ENCODE data around the gene PAEP.

DNA sequence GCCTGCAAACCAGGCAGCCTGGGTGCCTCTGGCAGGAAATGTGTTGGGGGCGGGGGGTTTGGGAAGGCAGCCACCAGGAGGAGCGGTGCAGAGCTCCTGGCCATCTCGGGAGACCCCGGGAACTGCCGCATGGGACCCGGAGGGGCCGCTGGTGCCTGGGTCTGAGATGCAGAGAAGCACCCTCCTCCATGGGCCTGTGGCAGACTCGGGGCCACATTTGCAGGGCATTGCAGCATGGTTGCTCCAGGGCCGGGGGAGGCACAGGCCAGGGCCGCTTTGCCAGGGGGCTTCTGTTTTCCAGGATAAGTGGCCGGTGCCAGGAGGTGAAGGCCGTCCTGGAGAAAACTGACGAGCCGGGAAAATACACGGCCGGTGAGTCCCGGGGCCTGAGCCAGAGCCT lies 38.6 kb upstream of the PAEP start:
- TF ChIP-seq, protein P1, sequence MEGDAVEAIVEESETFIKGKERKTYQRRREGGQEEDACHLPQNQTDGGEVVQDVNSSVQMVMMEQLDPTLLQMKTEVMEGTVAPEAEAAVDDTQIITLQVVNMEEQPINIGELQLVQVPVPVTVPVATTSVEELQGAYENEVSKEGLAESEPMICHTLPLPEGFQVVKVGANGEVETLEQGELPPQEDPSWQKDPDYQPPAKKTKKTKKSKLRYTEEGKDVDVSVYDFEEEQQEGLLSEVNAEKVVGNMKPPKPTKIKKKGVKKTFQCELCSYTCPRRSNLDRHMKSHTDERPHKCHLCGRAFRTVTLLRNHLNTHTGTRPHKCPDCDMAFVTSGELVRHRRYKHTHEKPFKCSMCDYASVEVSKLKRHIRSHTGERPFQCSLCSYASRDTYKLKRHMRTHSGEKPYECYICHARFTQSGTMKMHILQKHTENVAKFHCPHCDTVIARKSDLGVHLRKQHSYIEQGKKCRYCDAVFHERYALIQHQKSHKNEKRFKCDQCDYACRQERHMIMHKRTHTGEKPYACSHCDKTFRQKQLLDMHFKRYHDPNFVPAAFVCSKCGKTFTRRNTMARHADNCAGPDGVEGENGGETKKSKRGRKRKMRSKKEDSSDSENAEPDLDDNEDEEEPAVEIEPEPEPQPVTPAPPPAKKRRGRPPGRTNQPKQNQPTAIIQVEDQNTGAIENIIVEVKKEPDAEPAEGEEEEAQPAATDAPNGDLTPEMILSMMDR (IDR thresholded peaks at IDR 0.05; ENCODE audit: insufficient read depth, low read length), result no peak
- TF ChIP-seq, protein P2, sequence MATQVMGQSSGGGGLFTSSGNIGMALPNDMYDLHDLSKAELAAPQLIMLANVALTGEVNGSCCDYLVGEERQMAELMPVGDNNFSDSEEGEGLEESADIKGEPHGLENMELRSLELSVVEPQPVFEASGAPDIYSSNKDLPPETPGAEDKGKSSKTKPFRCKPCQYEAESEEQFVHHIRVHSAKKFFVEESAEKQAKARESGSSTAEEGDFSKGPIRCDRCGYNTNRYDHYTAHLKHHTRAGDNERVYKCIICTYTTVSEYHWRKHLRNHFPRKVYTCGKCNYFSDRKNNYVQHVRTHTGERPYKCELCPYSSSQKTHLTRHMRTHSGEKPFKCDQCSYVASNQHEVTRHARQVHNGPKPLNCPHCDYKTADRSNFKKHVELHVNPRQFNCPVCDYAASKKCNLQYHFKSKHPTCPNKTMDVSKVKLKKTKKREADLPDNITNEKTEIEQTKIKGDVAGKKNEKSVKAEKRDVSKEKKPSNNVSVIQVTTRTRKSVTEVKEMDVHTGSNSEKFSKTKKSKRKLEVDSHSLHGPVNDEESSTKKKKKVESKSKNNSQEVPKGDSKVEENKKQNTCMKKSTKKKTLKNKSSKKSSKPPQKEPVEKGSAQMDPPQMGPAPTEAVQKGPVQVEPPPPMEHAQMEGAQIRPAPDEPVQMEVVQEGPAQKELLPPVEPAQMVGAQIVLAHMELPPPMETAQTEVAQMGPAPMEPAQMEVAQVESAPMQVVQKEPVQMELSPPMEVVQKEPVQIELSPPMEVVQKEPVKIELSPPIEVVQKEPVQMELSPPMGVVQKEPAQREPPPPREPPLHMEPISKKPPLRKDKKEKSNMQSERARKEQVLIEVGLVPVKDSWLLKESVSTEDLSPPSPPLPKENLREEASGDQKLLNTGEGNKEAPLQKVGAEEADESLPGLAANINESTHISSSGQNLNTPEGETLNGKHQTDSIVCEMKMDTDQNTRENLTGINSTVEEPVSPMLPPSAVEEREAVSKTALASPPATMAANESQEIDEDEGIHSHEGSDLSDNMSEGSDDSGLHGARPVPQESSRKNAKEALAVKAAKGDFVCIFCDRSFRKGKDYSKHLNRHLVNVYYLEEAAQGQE (IDR thresholded peaks at IDR 0.05; ENCODE audit: insufficient replicate concordance, low read depth), result no peak
- TF ChIP-seq POLR2AphosphoS5 (IDR thresholded peaks at IDR 0.05; ENCODE audit: low read depth) (no peak), SPI1 (IDR thresholded peaks at IDR 0.05; ENCODE audit: borderline replicate concordance, low read depth) (no peak), GABPA (IDR thresholded peaks at IDR 0.05; ENCODE audit: low read depth) (no peak)

Measured in HL-60 (cell line).